ENCODE data around the gene ARFIP1.

DNA sequence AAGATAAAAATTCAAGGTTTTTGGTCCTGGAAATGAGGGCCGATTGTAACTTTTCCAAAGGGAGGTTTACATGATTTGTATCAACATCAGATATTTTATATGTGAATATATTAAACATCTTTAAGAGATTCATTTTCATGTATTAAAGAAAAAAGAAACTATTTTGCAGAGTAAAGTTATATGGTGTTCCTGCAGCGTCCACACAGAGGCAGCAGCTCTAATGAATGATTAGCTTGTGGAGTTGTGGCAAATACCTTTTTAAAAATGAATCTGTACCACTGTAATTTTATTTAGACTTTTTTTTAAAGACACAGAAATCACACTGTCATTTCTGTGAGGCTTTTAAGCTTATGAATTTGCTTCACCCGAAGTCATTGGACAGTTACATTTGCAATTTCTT is 130.8 kb downstream of the ARFIP1 start:
- no peak for TF ChIP-seq CTCF (IDR thresholded peaks at IDR 0.05)
- TF ChIP-seq ZFX (IDR thresholded peaks at IDR 0.05; ENCODE audit: borderline replicate concordance), result no peak
